ENCODE measurements around the gene SP140. TPM values are rescaled to one million over a fixed set of nuclear protein-coding genes. Genes with fewer than 3 reads are reported as not detected.

Gene SP140
- total and polyA plus RNA-seq, 10 donors, result 51.3 to 110 (median 71.4) TPM

- WGBS, 5 donors, result 88 to 98% (median 95%) methylated on average over 2 of the region's 2 CpGs
- no peak for DNase-seq
- no peak overlapping the region for H3K4me3 ChIP-seq
- no peak for TF ChIP-seq CTCF (IDR thresholded peaks at IDR 0.05 in 8 of 11, conservative IDR thresholded peaks at IDR 0.05 in 3 of 11)
- no peak for TF ChIP-seq POLR2AphosphoS5 (IDR thresholded peaks at IDR 0.05)
- no peak for TF ChIP-seq POLR2A (IDR thresholded peaks at IDR 0.05)
- no peak overlapping the region for H3K27ac ChIP-seq
- peaks cover 0 to 95% (median 12%) of the 10 kb centered on the region in 6 donors for H3K36me3 ChIP-seq
- H3K27me3 ChIP-seq (replicated peaks in 1 of 7), result no peaks in the 10 kb centered on the region
- H3K9me3 ChIP-seq, result no peaks in the 10 kb centered on the region
- no peaks in the 10 kb centered on the region for H3K4me1 ChIP-seq
- intact Hi-C loops (cut with DNase I; ENCODE audit: low total_unique reads), result no loop called here
Observed at GRCh38 chr2:230244211-230244610, 18.7 kb downstream of the SP140 start.

GRCh38 chr2:230246206-230246605 is 20.7 kb downstream of the SP140 start:
- intact Hi-C loops (cut with DNase I; ENCODE audit: low total_unique reads), result no loop called here
- Histone ChIP-seq H3K9me3 (no peaks in the 10 kb centered on the region), H3K4me1 (no peaks in the 10 kb centered on the region), H3K27ac (no peak overlapping the region), H3K36me3 (peaks cover 0 to 95% (median 13%) of the 10 kb centered on the region in 6 donors), H3K27me3 (replicated peaks in 1 of 7) (no peaks in the 10 kb centered on the region), H3K4me3 (no peak overlapping the region)
- 56 to 77% (median 63%) methylated on average over 3 of the region's 3 CpGs for WGBS, 5 donors
- no peak for DNase-seq
- TF ChIP-seq CTCF (IDR thresholded peaks at IDR 0.05 in 8 of 11, conservative IDR thresholded peaks at IDR 0.05 in 3 of 11), result no peak
- no peak for TF ChIP-seq POLR2AphosphoS5 (IDR thresholded peaks at IDR 0.05)
- no peak for TF ChIP-seq POLR2A (IDR thresholded peaks at IDR 0.05)

GRCh38 chr2:230250231-230250630 is 24.7 kb downstream of the SP140 start:
- 94 to 97% (median 96%) methylated on average over 2 of the region's 2 CpGs for WGBS, 5 donors
- no peaks in the 10 kb centered on the region for H3K27me3 ChIP-seq (replicated peaks in 1 of 7)
- H3K9me3 ChIP-seq, result no peaks in the 10 kb centered on the region
- H3K4me3 ChIP-seq, result no peak overlapping the region
- TF ChIP-seq POLR2AphosphoS5 (IDR thresholded peaks at IDR 0.05), result no peak
- TF ChIP-seq POLR2A (IDR thresholded peaks at IDR 0.05), result no peak
- intact Hi-C loops (cut with DNase I; ENCODE audit: low total_unique reads), result no loop called here
- DNase-seq, result no peak
- H3K36me3 ChIP-seq, result peaks cover 0 to 86% (median 14%) of the 10 kb centered on the region in 6 donors
- H3K27ac ChIP-seq, result no peak overlapping the region
- H3K4me1 ChIP-seq, result peaks cover 0 to 7% (median 0%) of the 10 kb centered on the region in 6 donors

- H3K27me3 ChIP-seq (replicated peaks in 1 of 7), result no peaks in the 10 kb centered on the region
- intact Hi-C loops (cut with DNase I; ENCODE audit: low total_unique reads), result no loop called here
- H3K4me1 ChIP-seq, result peaks cover 0 to 27% (median 7%) of the 10 kb centered on the region in 6 donors
- peaks cover 0 to 58% (median 5%) of the 10 kb centered on the region in 6 donors for H3K36me3 ChIP-seq
- TF ChIP-seq POLR2AphosphoS5 (IDR thresholded peaks at IDR 0.05), result no peak
- no peak for TF ChIP-seq CTCF (IDR thresholded peaks at IDR 0.05 in 8 of 11, conservative IDR thresholded peaks at IDR 0.05 in 3 of 11)
- TF ChIP-seq POLR2A (IDR thresholded peaks at IDR 0.05), result no peak
- H3K4me3 ChIP-seq, result no peak overlapping the region
- WGBS, 5 donors, result 84 to 89% (median 87%) methylated on average over 4 of the region's 4 CpGs
- H3K27ac ChIP-seq, result peak overlapping the region in 1 of 8 donors; percentile 5
- no peak for DNase-seq
- peaks cover 0 to 2% (median 0%) of the 10 kb centered on the region in 8 donors for H3K9me3 ChIP-seq
Observed at GRCh38 chr2:230254152-230254881, 28.8 kb downstream of the SP140 start.

Data from spleen (tissue), 11 donors.